Measurements from ENCODE around the gene RAMP3. TPM values are rescaled to one million over a fixed set of nuclear protein-coding genes. Genes with fewer than 3 reads are reported as not detected.

Gene RAMP3
- total RNA-seq, 1 donor from 2014 or later = 5.7 TPM

DNA sequence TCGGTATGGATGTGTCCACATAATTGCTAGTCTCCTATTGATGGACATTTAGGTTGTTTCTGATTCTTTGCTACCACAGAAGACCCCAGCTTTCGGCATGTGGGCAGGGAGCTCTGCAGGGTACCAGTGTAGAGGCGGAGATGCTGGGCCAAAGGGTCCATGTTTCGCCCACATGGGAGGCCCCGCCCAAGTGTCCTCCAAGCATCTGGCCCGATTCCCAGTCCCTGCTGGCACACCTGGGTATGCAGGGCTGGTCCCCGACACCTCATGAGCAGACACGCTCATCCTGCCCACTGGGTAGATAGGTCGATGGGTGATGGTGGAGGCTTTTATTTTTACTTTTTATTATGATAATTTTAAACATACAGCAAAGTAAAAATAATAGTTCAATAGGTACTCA is 26.7 kb upstream of the RAMP3 start:
- no peaks in the 10 kb centered on the region for H3K9me3 ChIP-seq (ENCODE audit: control insufficient read depth in 3 of 3, low read length in 3 of 3)
- no peaks in the 10 kb centered on the region for H3K27me3 ChIP-seq (ENCODE audit: control insufficient read depth in 3 of 3, insufficient read depth in 3 of 3, low read length in 3 of 3)
- H3K9ac ChIP-seq (ENCODE audit: low read depth in 1 of 3, low read length in 3 of 3) = no peak overlapping the region
- no peaks in the 10 kb centered on the region for H3K36me3 ChIP-seq (ENCODE audit: control insufficient read depth in 3 of 3, insufficient read depth in 3 of 3, low read length in 3 of 3)
- no peak overlapping the region for H3K27ac ChIP-seq (ENCODE audit: low read depth, low read length)
- H3K4me1 ChIP-seq (ENCODE audit: control insufficient read depth in 3 of 3, insufficient read depth in 3 of 3, low read length in 3 of 3) = no peaks in the 10 kb centered on the region
- H3K4me3 ChIP-seq (ENCODE audit: low read length in 3 of 3) = no peak overlapping the region

DNA sequence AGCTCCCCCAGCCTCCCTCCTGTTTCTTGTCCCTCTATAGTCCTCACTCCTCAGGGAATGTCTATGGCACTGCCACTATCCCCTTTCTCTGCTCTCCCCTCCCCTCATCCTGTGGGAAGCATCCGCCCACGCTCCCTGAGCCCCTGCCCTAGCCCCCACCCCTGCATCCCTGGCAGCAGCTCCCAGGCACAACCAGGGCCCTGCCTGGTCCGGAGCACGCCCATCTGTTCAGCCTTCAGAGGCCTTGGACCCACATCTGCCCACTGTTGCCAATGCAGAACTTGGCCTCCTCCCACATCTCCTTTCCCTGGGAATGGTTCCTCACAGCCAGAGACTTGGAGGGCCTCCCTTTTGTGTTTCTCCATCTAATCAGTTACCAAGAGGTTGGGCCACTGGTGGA is 25.7 kb upstream of the RAMP3 start:
- H3K27me3 ChIP-seq (ENCODE audit: control insufficient read depth in 3 of 3, insufficient read depth in 3 of 3, low read length in 3 of 3) = no peaks in the 10 kb centered on the region
- H3K4me1 ChIP-seq (ENCODE audit: control insufficient read depth in 3 of 3, insufficient read depth in 3 of 3, low read length in 3 of 3) = no peaks in the 10 kb centered on the region
- H3K27ac ChIP-seq (ENCODE audit: low read depth, low read length) = no peak overlapping the region
- peak overlapping the region in 1 of 3 donors; percentile 3 for H3K9ac ChIP-seq (ENCODE audit: low read depth in 1 of 3, low read length in 3 of 3)
- no peaks in the 10 kb centered on the region for H3K9me3 ChIP-seq (ENCODE audit: control insufficient read depth in 3 of 3, low read length in 3 of 3)
- no peaks in the 10 kb centered on the region for H3K36me3 ChIP-seq (ENCODE audit: control insufficient read depth in 3 of 3, insufficient read depth in 3 of 3, low read length in 3 of 3)
- H3K4me3 ChIP-seq (ENCODE audit: low read length in 3 of 3) = no peak overlapping the region

DNA sequence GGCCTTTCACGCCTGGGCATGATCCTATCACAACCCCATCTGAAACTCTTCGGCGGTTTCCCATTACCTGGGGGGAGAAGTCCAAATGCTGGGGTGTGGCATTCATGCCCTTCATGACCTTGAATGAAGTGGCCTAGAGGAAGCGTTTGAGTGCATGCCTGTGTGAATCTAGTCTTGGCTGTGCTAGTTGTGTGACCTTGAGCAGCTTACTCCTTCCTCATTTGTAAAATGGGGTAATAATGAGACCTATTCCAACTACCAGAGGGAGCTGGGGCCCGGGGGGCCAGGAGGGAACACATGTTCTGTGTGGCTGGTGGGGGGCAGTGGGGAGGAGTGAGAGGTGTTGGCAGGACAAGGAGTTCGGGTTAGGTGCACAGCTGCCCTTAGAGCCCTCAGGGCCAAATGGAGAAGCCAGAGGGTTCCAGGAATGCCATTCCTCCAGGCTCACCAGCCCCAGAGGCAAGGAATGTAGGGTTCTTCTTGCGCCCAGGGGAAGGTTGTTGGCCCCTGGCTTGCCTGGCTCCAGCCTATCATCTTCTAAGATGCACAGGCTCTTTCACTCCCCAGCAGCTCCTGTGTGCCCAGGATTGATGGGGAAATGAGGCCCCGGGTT is 24.8 kb upstream of the RAMP3 start:
- no peaks in the 10 kb centered on the region for H3K4me1 ChIP-seq (ENCODE audit: control insufficient read depth in 3 of 3, insufficient read depth in 3 of 3, low read length in 3 of 3)
- no peak overlapping the region for H3K9ac ChIP-seq (ENCODE audit: low read depth in 1 of 3, low read length in 3 of 3)
- H3K36me3 ChIP-seq (ENCODE audit: control insufficient read depth in 3 of 3, insufficient read depth in 3 of 3, low read length in 3 of 3) = no peaks in the 10 kb centered on the region
- H3K27me3 ChIP-seq (ENCODE audit: control insufficient read depth in 3 of 3, insufficient read depth in 3 of 3, low read length in 3 of 3) = no peaks in the 10 kb centered on the region
- H3K27ac ChIP-seq (ENCODE audit: low read depth, low read length) = no peak overlapping the region
- no peaks in the 10 kb centered on the region for H3K9me3 ChIP-seq (ENCODE audit: control insufficient read depth in 3 of 3, low read length in 3 of 3)
- H3K4me3 ChIP-seq (ENCODE audit: low read length in 3 of 3) = no peak overlapping the region

GRCh38 chr7:45133352-45133751 is 24.2 kb upstream of the RAMP3 start:
- Histone ChIP-seq H3K27ac (ENCODE audit: low read depth, low read length) (no peak overlapping the region), H3K4me3 (ENCODE audit: low read length in 3 of 3) (no peak overlapping the region), H3K4me1 (ENCODE audit: control insufficient read depth in 3 of 3, insufficient read depth in 3 of 3, low read length in 3 of 3) (no peaks in the 10 kb centered on the region), H3K9me3 (ENCODE audit: control insufficient read depth in 3 of 3, low read length in 3 of 3) (no peaks in the 10 kb centered on the region), H3K9ac (ENCODE audit: low read depth in 1 of 3, low read length in 3 of 3) (no peak overlapping the region), H3K36me3 (ENCODE audit: control insufficient read depth in 3 of 3, insufficient read depth in 3 of 3, low read length in 3 of 3) (no peaks in the 10 kb centered on the region), H3K27me3 (ENCODE audit: control insufficient read depth in 3 of 3, insufficient read depth in 3 of 3, low read length in 3 of 3) (no peaks in the 10 kb centered on the region)

DNA sequence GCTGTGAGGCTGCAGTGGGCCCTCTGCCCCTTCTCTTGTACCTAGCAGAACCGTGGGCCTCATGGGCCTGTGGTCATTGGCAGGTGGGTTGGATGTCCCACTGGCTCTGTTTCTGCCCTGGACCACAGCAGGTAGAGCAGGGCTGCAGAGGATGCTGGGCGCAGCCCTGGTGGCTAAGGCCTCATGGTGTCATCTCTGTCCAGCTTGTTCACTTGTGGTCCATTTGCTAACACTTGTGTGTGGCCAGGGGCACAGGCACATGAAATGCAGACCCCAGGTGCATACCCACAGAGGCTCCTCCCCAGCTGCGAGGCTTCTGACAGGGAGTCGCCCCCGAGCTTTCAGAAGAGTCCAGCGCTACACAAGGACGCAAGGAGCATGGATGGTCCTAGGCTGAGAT is 23.7 kb upstream of the RAMP3 start:
- Histone ChIP-seq H3K9me3 (ENCODE audit: control insufficient read depth in 3 of 3, low read length in 3 of 3) (no peaks in the 10 kb centered on the region), H3K4me3 (ENCODE audit: low read length in 3 of 3) (no peak overlapping the region), H3K36me3 (ENCODE audit: control insufficient read depth in 3 of 3, insufficient read depth in 3 of 3, low read length in 3 of 3) (no peaks in the 10 kb centered on the region), H3K27me3 (ENCODE audit: control insufficient read depth in 3 of 3, insufficient read depth in 3 of 3, low read length in 3 of 3) (no peaks in the 10 kb centered on the region), H3K4me1 (ENCODE audit: control insufficient read depth in 3 of 3, insufficient read depth in 3 of 3, low read length in 3 of 3) (no peaks in the 10 kb centered on the region), H3K27ac (ENCODE audit: low read depth, low read length) (no peak overlapping the region), H3K9ac (ENCODE audit: low read depth in 1 of 3, low read length in 3 of 3) (no peak overlapping the region)

- Histone ChIP-seq H3K36me3 (ENCODE audit: control insufficient read depth in 3 of 3, insufficient read depth in 3 of 3, low read length in 3 of 3) (no peaks in the 10 kb centered on the region), H3K27me3 (ENCODE audit: control insufficient read depth in 3 of 3, insufficient read depth in 3 of 3, low read length in 3 of 3) (no peaks in the 10 kb centered on the region), H3K9ac (ENCODE audit: low read depth in 1 of 3, low read length in 3 of 3) (no peak overlapping the region), H3K9me3 (ENCODE audit: control insufficient read depth in 3 of 3, low read length in 3 of 3) (no peaks in the 10 kb centered on the region), H3K4me3 (ENCODE audit: low read length in 3 of 3) (no peak overlapping the region), H3K4me1 (ENCODE audit: control insufficient read depth in 3 of 3, insufficient read depth in 3 of 3, low read length in 3 of 3) (no peaks in the 10 kb centered on the region), H3K27ac (ENCODE audit: low read depth, low read length) (no peak overlapping the region)
Measured at GRCh38 chr7:45136106-45137060, 21.2 kb upstream of the RAMP3 start.

DNA sequence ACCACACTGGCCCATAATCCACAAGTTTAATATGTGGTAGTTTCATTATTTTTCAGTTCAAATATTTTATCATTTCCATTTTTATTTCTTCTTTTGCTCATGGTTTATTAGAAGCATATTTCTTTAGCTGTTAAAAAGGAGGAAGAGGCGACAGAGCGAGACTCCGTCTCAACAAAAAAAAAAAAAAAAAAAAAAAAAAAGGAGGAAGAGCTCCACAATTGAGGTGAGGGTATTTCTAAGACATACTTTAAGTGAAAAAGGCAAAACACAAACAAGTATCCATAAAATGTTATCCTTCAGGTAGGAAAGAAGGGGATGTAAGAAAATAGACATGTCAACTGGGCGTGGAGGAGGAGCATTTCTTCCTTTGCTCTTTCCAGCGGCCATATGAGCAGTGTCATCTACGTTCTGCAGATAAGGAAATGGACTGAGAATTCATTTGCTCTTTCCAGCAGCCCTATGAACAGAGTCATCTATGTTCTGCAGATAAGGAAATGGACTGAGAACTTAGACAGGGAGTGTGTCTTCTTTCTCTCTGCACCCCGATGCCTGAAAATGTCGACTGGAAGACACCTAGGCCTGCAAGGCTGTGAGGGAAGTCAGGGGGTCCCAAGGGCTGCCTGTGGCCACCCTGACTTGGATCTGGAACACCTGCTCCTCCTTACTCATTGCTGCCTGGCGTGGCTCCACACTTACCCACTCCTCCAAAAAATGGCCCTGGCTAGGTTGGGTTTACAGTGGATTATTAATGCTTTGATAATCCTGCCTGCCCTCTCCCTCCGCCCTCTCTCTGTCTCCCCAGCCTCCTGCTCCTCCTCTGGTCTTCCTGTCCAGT is 18.9 kb upstream of the RAMP3 start:
- no peak overlapping the region for H3K9ac ChIP-seq (ENCODE audit: low read depth in 1 of 3, low read length in 3 of 3)
- no peaks in the 10 kb centered on the region for H3K4me1 ChIP-seq (ENCODE audit: control insufficient read depth in 3 of 3, insufficient read depth in 3 of 3, low read length in 3 of 3)
- H3K36me3 ChIP-seq (ENCODE audit: control insufficient read depth in 3 of 3, insufficient read depth in 3 of 3, low read length in 3 of 3) = no peaks in the 10 kb centered on the region
- H3K27me3 ChIP-seq (ENCODE audit: control insufficient read depth in 3 of 3, insufficient read depth in 3 of 3, low read length in 3 of 3) = no peaks in the 10 kb centered on the region
- H3K4me3 ChIP-seq (ENCODE audit: low read length in 3 of 3) = no peak overlapping the region
- no peak overlapping the region for H3K27ac ChIP-seq (ENCODE audit: low read depth, low read length)
- no peaks in the 10 kb centered on the region for H3K9me3 ChIP-seq (ENCODE audit: control insufficient read depth in 3 of 3, low read length in 3 of 3)

DNA sequence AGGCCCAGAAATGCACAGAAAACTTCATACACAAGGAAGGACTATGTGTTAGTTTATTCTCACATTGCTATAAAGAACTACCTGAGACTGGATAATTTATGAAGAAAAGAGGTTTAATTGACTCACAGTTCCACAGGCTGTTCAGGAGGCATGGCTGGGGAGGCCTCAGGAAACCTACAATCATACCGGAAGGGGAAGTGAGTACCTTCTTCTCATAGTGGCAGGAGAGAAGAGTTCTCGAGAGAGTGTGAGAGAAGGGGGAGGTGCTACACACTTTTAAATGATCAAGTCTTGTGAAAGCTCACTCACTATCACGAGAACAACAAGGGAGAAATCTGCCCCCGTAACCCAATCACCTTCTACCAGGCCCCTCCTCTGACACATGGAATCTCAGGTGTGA is 16.8 kb upstream of the RAMP3 start:
- H3K9ac ChIP-seq (ENCODE audit: low read depth in 1 of 3, low read length in 3 of 3) = no peak overlapping the region
- no peaks in the 10 kb centered on the region for H3K36me3 ChIP-seq (ENCODE audit: control insufficient read depth in 3 of 3, insufficient read depth in 3 of 3, low read length in 3 of 3)
- peaks cover 0 to 12% (median 4%) of the 10 kb centered on the region in 3 donors for H3K27me3 ChIP-seq (ENCODE audit: control insufficient read depth in 3 of 3, insufficient read depth in 3 of 3, low read length in 3 of 3)
- no peaks in the 10 kb centered on the region for H3K4me1 ChIP-seq (ENCODE audit: control insufficient read depth in 3 of 3, insufficient read depth in 3 of 3, low read length in 3 of 3)
- no peak overlapping the region for H3K27ac ChIP-seq (ENCODE audit: low read depth, low read length)
- no peaks in the 10 kb centered on the region for H3K9me3 ChIP-seq (ENCODE audit: control insufficient read depth in 3 of 3, low read length in 3 of 3)
- H3K4me3 ChIP-seq (ENCODE audit: low read length in 3 of 3) = no peak overlapping the region

GRCh38 chr7:45143616-45144015 is 14.0 kb upstream of the RAMP3 start:
- H3K36me3 ChIP-seq (ENCODE audit: control insufficient read depth in 3 of 3, insufficient read depth in 3 of 3, low read length in 3 of 3) = no peaks in the 10 kb centered on the region
- H3K9me3 ChIP-seq (ENCODE audit: control insufficient read depth in 3 of 3, low read length in 3 of 3) = no peaks in the 10 kb centered on the region
- no peak overlapping the region for H3K9ac ChIP-seq (ENCODE audit: low read depth in 1 of 3, low read length in 3 of 3)
- no peaks in the 10 kb centered on the region for H3K4me1 ChIP-seq (ENCODE audit: control insufficient read depth in 3 of 3, insufficient read depth in 3 of 3, low read length in 3 of 3)
- no peak overlapping the region for H3K4me3 ChIP-seq (ENCODE audit: low read length in 3 of 3)
- H3K27me3 ChIP-seq (ENCODE audit: control insufficient read depth in 3 of 3, insufficient read depth in 3 of 3, low read length in 3 of 3) = peaks cover 7 to 25% (median 17%) of the 10 kb centered on the region in 3 donors
- no peak overlapping the region for H3K27ac ChIP-seq (ENCODE audit: low read depth, low read length)

All from skeletal muscle tissue (tissue), 4 donors.